GM12873 (cell line): Measurements from ENCODE around the gene CCDC121.

ENCODE experiments used
- CTCF ChIP-seq: IDR thresholded peaks from 2 replicates; pipeline ENCODE4 v1.5.1; 2012; ENCODE audit warnings: low read depth, mild to moderate bottlenecking, moderate library complexity, low read length, control low read depth; ENCODE audit not compliant: insufficient read depth; ENCODE audit errors: missing control alignments

Gene CCDC121

GRCh38 chr2:27647737-27648136 lies 18.9 kb upstream of the CCDC121 start:
- TF ChIP-seq CTCF = no peak

GRCh38 chr2:27647289-27647688 lies 18.5 kb upstream of the CCDC121 start:
- TF ChIP-seq CTCF = no peak

- TF ChIP-seq CTCF = no peak
Observed at GRCh38 chr2:27645197-27645596, 16.4 kb upstream of the CCDC121 start.

GRCh38 chr2:27640722-27641245 lies 12.0 kb upstream of the CCDC121 start:
- no peak for TF ChIP-seq CTCF

GRCh38 chr2:27638709-27639108 lies 9.9 kb upstream of the CCDC121 start:
- TF ChIP-seq CTCF = no peak

- no peak for TF ChIP-seq CTCF
Observed at GRCh38 chr2:27638037-27638637, 9.3 kb upstream of the CCDC121 start.

GRCh38 chr2:27636766-27637165 lies 8.0 kb upstream of the CCDC121 start:
- TF ChIP-seq CTCF = no peak

GRCh38 chr2:27634291-27634690 lies 5.5 kb upstream of the CCDC121 start:
- no peak for TF ChIP-seq CTCF
